Subcutaneous adipose tissue (tissue), 4 donors: ENCODE data around the gene CALN1. TPM values are rescaled to one million over a fixed set of nuclear protein-coding genes. Genes with fewer than 3 reads are reported as not detected.

ENCODE experiments used
- total RNA-seq, 4 donors: library from RNA; depleted of rRNA; stranded (reverse); fragments of >200 nt; gene quantifications; one replicate each; pipeline ENCODE4 v1.1.0, GENCODE V29; 2016
- TF ChIP-seq, protein P1 (sequence below): fragments of 450-650 bp; IDR thresholded peaks from one replicate; pipeline ENCODE4 v1.5.1; 2016; ENCODE audit warnings: low read depth, mild to moderate bottlenecking, control low read depth, antibody characterized with exemption, moderate library complexity

Gene CALN1
- total RNA-seq, 4 donors from 2014 or later: 0.19 to 0.68 (median 0.22) TPM; not detected in 1

DNA sequence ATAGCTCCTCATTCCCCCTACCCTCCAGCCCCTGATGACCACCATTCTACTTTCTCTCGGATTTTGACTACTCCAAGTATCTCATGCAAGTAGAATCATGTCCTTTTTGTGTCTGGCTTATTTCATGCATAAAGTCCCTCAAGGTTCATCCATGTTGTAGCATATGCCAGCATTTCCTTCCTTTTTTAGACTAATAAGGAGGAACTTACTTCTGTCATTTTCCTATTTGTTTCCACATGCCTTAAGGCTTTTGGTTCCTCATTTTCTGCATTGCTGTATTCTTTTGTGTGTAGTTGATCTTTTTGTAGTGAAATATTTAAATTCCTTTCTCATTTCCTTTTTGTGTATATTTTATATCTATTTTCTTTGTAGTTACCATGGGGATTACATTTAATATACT lies 376.9 kb downstream of the CALN1 start:
- TF ChIP-seq, protein P1, sequence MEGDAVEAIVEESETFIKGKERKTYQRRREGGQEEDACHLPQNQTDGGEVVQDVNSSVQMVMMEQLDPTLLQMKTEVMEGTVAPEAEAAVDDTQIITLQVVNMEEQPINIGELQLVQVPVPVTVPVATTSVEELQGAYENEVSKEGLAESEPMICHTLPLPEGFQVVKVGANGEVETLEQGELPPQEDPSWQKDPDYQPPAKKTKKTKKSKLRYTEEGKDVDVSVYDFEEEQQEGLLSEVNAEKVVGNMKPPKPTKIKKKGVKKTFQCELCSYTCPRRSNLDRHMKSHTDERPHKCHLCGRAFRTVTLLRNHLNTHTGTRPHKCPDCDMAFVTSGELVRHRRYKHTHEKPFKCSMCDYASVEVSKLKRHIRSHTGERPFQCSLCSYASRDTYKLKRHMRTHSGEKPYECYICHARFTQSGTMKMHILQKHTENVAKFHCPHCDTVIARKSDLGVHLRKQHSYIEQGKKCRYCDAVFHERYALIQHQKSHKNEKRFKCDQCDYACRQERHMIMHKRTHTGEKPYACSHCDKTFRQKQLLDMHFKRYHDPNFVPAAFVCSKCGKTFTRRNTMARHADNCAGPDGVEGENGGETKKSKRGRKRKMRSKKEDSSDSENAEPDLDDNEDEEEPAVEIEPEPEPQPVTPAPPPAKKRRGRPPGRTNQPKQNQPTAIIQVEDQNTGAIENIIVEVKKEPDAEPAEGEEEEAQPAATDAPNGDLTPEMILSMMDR: no peak

DNA sequence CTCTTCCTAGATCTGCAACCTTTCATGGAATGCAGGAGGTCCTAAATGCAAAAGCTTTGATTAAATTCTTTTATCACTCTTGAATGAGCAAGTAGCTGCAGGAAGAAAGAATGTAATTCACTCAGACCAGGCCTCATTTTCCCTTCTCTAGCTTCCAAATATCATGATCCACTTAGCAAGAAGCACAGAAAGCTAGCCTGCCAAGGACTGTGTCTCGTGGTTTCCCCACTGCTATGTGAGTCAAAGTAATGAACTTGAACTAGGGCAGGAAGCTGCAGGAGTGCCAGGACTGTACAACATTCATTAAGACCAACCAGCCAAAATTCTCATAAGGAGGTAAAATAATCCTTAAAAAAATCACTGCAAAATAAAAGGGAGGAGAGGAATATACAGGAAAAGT lies 379.2 kb downstream of the CALN1 start:
- TF ChIP-seq, protein P1: no peak

DNA sequence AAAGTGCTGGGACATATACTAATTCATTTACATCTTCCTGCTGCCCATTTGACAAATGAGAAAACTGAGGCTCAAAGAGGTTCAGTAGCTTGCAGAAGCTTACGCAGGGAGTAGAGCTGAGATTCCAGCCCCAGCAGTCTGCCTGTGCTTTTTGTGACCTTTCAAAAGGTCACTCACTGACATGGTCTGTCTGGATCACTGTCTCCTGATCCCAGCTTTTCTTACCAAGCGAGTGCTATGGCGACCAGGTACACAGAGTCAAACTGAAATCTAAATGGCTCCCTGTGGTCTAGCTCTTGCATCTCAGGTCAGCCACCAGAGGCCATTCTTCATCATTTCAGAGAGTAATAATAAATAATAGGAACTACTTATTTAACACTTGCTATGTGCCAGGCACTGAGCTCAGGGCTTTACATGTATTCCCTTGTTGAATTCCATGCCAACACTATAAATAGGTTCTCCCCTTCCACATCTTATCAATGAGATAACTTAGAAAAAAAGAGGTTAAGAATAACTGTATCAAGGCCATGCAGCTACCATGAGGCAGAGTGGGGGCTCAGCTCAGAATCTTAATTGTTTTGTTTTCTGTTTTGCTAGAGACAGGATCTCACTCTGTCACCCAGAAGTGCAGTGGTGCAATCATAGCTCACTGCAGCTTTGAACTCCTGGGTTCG lies 381.0 kb downstream of the CALN1 start:
- TF ChIP-seq, protein P1: no peak

DNA sequence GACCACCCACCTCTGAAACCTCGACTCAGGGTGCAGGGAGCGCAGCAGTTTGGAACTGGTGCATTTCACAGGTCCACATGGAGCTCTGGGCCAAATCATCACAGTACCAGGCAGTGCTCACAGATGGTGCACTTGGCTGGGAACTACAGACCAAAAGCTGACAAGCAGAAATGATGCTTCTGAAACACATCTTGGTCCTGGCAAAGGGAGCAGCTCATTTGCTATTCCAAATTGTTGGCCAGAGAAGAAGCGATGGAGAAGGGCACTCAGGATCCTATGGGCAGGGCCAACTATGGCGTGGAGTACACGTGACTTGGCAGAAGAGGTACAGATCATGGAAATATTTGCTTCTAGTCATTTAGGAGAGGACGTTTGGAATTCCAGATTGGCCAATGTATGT lies 383.9 kb downstream of the CALN1 start:
- TF ChIP-seq, protein P1: no peak

DNA sequence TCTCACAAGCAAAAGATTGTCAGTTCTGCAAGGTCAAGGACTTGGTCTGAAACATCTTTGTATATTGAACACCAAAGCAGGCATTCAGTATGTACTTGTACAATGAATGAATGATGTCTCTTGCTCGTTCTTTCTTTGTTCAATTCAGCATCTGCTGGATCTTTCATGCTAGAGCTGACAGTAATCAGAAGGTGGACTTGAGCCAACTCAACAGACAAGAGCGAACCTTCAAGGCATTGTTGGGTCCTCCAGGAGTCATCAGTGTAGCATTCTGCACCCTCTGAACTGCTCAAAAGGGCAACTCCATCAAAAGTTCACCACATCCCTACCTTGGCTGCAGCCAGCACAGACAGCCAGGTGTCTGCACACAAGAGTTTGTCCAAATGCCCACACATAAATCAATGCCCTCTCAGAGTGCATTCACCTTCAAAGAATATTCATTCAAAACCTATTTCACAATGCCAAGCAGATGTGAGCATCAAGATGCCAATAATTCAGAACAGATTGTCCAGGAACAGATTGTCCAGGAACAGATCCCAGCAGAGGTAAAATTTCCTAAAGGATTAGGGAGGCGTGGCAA lies 386.7 kb downstream of the CALN1 start:
- TF ChIP-seq, protein P1: no peak

DNA sequence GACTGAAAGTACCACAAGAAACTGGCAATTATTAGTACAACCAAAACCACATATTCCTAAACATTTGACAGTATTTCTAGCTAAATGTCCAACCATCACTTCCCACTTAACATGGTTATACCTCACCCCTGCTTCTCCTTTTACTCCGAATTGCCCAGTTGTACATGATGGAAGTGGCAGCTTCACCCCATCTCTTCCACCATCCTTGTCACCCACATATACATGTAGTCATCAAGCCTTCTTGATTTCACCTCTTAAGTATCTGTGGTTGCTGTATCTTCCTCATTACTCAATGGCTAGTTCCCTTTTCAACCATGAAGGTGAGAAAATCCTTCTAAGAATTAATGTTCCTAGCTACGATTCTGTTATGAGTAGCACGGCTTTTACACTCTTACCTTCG lies 388.2 kb downstream of the CALN1 start:
- TF ChIP-seq, protein P1: no peak

DNA sequence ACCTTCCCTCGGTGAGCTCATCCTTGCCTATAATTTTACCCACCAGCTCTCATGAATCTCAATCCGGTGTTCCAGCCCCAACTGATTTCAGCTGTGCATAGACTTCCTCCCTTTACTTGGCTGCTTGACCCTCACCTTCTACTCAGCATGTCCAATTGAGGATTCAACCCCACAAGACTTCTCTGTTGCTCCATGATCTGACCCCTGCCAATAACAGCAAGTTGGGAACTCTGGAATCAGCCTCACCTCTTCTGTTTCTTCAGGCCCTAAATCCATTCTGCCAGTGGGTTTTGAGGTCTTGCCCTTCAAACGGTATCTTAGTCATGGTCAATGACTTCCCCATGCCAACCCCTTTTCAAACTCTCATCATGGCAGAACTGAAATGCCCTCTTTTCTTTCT lies 390.4 kb downstream of the CALN1 start:
- TF ChIP-seq, protein P1: no peak
